NB4 (cell line): ENCODE measurements around the gene REEP3.

ENCODE experiments used
- POLR2A ChIP-seq: IDR thresholded peaks from 2 replicates; pipeline ENCODE4 v1.6.1; 2011; ENCODE audit warnings: mild to moderate bottlenecking; ENCODE audit not compliant: insufficient read length; ENCODE audit errors: extremely low read depth
- TF ChIP-seq, protein P1 (sequence below): IDR thresholded peaks from one replicate; pipeline ENCODE4 v1.5.1; 2012; ENCODE audit warnings: low read depth, low read length

DNA sequence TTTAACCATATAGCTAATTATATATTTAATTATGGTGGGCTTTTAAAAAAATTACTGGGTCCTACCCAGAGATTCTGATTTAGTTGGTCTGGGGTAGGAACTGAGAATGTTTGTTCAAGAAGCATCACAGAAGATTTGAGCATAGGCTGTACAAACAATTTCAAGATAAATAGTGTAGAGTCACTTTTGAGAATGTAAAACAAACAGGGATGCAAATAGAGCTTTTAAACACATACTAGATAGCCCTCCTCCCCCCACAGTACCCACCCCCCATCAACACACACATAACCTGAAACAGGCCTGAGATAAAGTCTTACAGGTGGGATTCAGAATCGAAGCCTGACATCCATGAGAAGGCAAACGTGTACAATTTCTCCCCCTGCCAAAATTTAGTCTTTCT is 15.6 kb upstream of the REEP3 start:
- TF ChIP-seq POLR2A = no peak
- TF ChIP-seq, protein P1, sequence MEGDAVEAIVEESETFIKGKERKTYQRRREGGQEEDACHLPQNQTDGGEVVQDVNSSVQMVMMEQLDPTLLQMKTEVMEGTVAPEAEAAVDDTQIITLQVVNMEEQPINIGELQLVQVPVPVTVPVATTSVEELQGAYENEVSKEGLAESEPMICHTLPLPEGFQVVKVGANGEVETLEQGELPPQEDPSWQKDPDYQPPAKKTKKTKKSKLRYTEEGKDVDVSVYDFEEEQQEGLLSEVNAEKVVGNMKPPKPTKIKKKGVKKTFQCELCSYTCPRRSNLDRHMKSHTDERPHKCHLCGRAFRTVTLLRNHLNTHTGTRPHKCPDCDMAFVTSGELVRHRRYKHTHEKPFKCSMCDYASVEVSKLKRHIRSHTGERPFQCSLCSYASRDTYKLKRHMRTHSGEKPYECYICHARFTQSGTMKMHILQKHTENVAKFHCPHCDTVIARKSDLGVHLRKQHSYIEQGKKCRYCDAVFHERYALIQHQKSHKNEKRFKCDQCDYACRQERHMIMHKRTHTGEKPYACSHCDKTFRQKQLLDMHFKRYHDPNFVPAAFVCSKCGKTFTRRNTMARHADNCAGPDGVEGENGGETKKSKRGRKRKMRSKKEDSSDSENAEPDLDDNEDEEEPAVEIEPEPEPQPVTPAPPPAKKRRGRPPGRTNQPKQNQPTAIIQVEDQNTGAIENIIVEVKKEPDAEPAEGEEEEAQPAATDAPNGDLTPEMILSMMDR = no peak
